NCI-H69 (cell line): ENCODE data around the gene ST6GALNAC5.
"Not testable (repeated sequence)": the region's sequence is repeated elsewhere in the genome, so short reads cannot be mapped to it uniquely, and the experiment has no call there.

Experiments
- DNase-seq: peaks from one replicate; lab custom pipeline; 2025; lab: John Stamatoyannopoulos, UW

ST6GALNAC5 gene

DNA sequence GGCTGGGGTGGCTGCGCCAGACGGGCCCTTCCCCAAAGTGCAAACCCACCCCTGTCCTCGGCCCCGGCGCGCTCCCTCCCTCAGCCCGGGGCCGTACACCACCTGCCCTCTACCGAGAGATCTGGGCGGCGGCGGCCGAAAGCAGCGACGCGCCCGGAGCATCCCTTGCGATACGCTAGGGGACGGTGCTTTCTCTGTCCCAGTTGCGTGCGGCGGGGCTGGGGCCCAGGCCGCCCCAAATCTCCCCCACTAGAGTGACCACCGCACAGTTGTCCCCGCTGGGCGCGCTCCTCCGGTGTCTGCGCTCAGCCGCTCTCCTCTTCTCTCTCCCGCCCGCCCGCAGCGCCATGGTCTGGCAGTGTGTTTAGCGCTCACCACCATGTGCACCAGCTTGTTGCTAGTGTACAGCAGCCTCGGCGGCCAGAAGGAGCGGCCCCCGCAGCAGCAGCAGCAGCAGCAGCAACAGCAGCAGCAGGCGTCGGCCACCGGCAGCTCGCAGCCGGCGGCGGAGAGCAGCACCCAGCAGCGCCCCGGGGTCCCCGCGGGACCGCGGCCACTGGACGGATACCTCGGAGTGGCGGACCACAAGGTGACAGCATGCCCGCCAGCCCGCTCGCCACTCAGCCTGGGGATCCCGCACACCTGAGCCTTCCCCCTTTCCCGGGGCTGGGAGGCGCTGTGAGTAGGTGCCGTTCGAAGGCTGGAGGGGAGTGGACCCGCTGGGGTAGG is 1.0 kb downstream of the ST6GALNAC5 start:
- peak; percentile 80 for DNase-seq

DNA sequence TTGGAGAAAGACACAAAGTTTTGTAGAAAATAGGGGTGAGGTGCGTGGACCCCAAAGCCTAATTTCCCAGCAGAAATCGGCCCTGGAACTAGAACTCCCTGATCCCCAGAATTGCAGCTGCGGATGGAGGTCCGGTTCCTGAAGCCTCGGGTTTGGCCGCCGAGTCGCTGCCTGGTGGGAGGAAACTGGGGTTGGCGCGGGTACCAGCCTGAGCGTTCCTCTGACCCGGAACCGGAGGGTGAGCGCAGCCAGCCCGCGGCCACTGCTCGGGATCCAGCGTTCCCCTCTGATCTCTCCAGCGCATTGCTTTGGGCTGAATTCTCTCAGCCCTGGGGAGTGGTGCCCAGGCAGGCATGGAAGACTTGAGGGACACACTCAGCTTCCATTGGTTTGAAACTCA is 1.6 kb downstream of the ST6GALNAC5 start:
- DNase-seq: peak; percentile 59

DNA sequence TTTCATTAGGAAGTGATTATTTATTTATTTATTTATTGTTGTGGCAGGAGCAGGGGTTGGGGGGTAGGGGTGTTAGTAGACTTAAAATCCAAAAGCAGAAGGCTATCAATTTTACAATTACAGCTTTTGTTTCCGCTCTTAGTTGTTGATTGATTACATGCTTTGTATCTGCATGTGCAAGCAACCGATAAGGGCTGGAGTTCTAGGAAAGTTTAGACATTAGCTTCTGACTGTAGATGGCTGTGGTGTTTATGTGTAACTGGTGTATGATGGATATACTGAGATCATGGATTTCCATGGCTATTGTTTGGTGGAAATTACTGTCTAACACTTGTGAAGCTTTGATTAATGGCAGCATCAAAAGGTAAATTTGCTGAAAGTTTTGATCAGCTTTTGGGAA is 2.8 kb downstream of the ST6GALNAC5 start:
- no peak for DNase-seq

DNA sequence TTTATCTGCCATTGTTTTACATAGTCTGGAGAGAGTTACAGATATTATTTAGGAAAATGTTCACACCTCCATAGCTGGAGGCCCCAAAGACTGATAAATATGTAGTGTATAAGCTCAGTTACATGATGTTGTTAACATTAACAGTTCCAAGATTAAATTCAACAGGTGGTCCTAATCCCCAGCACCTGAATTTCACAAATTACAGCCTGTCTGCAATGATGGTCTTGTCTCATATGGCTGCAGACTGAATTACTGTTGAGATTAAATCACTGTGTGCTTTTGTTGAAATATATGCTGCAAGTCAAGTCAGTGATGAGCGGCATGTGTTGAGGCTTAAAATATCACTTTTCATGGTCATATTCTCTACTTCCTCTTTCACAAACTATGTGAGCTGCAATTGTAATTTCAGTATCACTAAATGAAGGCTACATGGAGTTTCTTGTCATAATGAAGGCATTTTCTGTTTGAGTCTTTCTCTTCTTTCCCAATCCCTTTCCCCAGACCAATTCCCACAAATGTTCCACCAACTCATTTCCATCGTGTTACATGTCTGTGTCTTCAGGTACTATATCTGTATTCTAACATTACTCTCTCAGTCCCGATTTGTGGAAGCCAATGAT is 4.2 kb downstream of the ST6GALNAC5 start:
- DNase-seq: no peak

DNA sequence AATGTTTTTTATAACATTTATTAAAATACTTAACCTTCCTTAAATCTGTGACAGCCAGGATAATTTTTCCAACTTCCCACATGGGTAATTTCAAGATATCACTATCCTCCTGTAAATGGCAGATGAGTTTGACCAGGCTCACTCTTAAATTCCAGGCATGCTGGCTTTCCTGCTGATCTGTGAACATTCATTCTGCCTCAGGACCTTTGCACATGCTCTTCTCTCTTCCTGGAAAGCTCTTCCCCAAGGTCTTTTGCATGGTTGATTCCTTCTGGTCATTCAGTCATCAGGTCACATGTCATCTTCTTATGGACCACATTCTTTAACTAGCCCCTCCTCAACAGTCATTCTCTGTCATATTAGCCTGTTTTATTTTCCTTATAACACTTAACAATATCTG is 5.7 kb downstream of the ST6GALNAC5 start:
- no peak for DNase-seq

DNA sequence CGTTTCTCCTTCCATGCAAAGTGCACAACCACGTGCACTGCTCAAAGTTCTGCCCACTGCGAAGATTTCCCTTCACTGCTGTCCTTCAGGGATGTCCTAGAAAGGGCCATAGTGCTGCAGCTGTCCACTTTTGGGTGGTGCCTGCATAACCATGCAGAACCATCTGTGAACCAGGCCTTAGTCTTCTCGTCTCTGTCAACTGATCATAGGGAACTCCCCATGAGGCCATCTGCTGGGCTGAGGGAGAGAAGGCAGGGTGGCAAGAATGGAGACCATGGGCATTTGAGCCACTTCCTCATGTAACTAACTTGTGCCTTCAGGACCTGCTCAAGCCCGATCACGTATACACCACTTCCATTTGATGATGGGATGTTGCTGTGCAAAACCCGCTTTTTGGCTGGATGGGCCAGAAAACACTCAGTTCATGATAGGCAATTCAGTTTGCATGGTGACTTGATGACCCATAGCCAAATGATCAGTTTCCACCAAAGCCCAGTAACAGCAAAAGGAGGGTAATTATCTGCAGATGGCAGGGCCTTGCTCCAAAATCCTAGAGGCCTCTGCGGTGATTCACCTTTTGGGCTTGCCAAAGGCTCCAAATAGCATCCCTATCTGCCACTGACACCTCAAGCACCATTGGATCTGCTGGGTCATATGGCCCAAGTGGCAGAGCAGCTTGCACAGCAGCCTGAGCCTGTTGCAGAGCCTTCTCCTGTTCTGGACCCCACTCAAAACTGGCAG is 9.5 kb downstream of the ST6GALNAC5 start:
- no peak for DNase-seq

DNA sequence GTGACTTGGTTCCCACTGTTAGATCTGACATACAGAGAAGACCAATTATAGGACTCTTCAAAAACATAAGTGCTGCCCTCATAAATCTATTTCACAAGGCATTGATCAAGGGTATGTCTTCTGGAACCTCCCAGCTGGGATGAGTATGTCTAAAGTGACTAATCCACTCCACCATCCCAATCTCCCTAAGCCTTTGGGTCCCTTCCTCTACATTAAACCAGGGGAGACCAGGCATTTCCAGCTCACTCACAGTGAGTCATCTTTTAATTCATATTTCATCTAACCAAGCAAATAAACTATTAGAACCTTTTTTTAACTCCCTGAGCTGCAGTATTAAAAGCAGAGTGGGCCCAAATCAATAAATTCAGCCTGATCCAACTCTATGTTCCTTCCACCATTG is 11.7 kb downstream of the ST6GALNAC5 start:
- not testable (repeated sequence) for DNase-seq

DNA sequence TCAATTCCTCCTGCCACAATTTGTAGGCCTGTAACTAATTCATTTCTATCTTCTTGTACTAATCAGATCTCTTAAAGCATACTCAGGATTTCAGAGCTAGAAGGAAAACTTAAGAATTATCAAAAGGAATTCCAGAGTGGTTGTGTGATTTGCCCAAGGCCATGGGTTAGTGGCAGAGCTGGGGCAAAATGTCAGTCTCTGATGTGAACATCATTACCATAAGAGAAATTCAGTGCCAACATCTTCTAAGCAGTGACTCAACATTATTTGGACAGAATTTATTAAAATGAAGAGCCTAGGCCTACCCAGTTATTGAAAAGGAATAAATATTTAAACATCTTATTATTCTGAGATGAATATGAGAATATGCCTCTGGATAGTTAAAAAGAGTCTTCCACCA is 14.5 kb downstream of the ST6GALNAC5 start:
- no peak for DNase-seq

DNA sequence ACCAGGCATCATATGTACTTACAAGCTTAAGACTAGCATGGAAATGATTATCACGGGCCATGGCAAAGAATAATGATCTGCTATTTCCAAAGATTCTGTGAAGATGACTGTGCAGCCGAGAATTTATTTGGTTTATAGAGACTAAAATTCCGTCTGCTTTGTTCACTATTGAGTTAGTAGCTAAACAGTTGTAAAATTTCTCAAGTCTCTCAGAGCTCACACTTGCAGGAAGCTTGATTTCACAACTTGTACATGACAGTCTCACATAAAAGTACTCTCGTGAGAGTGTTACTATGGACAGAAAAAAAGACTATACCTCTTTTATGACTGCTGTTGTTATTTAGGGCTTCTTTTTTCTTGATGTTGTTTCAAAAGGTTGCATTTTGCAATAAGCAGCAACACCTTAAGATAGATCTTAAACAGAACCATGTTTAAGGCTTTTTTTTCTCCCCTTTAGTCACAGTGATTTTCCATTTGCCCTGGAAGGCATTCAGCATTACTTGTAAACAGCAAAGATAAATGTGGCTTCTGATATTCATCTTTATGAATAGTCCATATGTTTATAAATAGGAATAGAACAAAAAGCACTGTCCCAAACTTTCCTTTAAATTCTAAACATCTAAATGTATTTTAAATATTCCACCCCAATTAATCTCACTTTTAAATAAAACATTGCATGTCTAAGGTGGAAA is 24.8 kb downstream of the ST6GALNAC5 start:
- DNase-seq: no peak

DNA sequence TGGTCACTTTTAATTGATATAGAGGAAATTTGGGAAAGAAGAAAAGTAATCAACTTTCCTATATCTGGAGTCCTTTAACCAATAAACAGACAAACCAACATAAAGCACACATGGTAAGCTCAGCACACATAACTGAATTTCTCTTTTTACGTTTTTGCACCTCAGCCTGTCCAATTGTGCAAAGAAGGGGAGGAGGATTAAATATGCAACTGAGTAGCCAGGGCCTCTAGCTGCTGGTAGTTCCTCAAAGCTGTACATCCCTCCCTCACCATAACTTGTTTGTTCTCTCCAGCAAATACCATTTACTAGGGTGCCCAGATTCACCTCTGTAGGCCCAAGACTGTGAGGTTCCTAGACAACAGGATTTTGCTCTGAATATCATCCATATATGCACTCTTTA is 25.4 kb downstream of the ST6GALNAC5 start:
- no peak for DNase-seq

DNA sequence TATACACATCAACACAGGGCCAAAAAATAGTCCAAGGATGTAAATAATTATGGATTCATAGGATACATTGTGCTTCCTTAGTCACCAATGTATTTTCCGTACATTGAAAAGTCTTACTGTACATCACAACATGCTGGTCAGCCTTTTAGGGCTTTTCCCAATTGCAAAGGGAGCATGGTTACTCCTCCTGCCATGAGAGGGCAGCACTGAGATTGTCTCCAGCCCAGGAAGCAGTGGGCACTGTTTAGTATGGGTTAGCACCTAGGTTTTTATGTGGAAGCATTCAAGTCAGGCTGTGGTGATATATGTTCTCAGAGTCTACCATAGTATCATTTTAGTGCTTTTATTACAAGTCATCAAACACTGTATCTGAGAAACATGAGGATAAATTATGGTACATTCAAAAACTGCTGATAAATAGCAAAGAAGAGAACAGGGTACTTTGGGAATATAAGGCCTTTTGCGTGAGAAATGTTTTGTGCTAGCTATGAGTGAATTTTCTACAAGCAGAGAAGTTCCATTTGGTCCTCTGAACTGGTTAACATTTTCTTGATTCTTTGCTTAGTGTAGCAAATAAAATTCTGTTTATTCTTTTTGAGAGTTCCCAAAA is 34.0 kb downstream of the ST6GALNAC5 start:
- DNase-seq: peak; percentile 73

DNA sequence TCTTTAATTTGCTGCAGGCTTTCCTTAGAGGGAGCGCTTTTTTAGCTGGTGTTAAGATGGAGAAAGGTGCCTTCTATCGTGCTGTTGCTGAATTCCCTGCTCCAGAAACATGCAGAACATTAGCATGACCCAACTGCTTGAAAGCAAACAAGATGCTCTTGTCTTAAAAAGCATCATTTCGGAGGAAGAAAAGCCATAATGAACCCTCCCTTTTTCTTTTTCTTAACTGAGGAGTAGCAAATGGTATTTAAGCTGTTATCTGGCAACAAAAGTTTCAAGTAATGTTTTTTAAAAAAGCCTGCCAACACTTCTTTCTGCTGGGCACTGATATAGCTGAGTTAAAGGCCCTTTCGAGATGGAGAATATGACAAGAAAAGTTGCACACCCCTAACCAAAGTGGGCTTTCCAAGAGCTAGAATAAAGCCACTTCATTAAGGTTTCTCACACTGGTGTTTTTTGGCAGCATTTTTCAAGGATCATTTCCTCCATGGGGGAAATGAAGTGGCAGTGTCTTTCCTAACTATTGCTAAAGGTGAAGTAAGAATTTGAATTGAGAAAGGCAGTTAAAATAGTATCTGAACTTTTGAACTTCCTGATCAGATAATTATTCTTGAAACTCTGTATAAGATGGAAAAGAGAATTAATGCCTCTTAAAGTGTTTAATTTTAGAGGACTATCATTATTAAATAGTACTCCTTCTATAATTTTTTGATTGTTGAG is 38.8 kb downstream of the ST6GALNAC5 start:
- no peak for DNase-seq

DNA sequence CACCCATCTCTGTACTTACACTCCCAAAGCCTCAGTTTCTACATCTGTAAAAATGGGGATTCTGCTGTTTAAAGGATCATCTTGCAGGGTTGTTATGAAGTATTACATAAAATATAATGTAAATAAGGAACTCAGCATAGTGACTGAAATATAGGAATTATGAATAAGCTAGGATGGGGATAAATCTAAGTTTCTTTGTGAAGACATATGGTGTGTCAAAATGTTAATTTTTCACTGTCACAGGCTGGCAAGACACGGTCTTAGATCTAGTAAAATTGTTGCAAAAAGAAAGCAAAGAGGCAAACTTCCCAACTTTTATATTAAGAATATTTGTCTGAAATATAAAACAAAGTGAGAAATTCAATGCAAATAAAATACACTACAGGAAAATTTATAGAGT is 42.0 kb downstream of the ST6GALNAC5 start:
- DNase-seq: no peak

DNA sequence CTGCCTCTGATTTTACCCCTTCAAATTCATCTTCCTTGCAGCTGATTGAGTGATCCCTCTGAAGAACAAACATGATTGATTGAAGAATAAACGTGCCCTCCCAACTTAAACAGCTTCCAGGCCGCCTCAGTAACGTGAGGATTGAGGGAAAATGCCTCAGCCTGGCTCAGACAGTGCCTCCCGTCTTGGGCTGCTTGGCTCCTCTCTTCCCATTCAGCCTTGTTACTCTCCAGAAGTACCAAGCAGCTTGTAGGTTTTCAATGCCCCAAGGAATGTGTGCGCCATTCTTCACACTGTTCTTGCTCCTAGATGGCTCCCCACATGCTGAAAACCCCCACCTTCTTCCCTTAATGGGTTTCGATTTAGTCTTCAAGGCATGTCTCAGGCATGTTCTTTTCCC is 51.8 kb downstream of the ST6GALNAC5 start:
- DNase-seq: no peak

DNA sequence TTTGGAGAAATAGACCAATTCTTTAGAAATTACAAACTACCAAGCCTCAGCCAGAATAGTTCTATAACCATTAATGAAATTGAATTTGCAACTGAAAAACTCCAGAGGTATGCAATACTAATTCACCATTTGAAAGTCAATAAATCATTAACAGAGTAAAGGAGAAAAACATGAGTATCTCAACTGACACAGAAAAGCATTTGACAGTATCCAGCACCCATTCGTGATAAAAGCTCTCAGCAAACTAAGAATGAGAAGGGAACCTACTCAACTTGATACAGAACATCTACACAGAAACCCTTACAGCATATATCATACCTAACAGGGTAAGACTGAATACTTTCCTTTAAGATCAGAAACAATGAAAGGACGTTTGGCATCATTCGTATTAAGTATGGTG is 54.3 kb downstream of the ST6GALNAC5 start:
- DNase-seq: no peak

DNA sequence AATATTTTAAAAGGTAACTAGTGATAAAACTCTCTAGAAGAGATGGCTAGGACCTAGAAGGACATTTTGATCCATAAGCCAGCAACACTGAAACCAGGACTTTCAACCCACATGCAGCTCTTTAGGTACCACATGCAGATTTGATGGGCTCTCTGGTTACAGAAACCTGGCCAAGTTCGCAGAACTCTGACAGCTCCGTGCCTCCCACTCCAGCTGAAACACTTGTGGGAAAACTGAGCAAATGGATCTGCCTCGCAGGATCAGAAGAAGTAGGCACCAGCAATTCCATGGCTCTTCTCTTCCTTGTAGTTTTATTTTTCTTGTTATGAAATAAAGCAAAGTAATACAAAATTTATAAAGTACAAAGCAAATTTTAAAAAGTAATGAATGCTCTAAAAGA is 58.5 kb downstream of the ST6GALNAC5 start:
- DNase-seq: no peak

DNA sequence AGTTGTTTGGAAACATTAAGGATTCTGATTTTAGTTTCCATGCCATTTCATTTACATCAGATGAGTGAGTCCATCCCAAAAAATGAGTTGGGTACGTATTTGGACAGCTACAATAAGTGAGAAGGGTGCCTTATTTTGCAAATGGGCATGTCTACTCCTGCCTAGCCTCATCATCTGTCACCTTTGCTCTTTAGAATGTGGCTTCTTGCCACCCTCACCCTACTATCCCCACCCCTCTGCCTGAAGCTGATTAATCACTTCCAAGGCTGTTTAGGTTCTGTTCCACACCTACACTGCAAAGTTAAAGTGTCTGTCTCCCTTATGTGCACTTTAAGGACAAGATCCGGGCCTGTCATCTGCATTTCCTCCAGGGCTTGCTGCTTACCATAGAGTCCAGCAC is 61.2 kb downstream of the ST6GALNAC5 start:
- peak; percentile 43 for DNase-seq

DNA sequence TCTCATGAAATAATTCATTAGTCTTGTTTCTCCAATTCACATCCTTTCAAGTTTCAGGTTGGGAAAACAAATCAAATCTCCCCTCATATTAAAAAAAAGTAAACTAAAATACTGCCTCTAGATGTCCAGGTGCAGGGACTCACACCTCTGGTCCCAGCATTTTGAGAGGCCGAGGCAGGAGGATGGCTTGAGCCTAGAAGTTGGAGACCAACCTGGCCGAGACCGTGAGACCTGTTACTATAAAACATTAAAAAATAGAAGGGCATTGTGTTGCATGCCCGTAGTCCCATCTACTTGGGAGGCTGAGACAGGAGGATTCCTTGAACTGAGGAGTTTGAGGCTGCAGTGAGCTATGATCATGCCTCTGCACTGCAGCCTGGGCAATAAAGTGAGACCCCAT is 61.9 kb downstream of the ST6GALNAC5 start:
- DNase-seq: no peak

DNA sequence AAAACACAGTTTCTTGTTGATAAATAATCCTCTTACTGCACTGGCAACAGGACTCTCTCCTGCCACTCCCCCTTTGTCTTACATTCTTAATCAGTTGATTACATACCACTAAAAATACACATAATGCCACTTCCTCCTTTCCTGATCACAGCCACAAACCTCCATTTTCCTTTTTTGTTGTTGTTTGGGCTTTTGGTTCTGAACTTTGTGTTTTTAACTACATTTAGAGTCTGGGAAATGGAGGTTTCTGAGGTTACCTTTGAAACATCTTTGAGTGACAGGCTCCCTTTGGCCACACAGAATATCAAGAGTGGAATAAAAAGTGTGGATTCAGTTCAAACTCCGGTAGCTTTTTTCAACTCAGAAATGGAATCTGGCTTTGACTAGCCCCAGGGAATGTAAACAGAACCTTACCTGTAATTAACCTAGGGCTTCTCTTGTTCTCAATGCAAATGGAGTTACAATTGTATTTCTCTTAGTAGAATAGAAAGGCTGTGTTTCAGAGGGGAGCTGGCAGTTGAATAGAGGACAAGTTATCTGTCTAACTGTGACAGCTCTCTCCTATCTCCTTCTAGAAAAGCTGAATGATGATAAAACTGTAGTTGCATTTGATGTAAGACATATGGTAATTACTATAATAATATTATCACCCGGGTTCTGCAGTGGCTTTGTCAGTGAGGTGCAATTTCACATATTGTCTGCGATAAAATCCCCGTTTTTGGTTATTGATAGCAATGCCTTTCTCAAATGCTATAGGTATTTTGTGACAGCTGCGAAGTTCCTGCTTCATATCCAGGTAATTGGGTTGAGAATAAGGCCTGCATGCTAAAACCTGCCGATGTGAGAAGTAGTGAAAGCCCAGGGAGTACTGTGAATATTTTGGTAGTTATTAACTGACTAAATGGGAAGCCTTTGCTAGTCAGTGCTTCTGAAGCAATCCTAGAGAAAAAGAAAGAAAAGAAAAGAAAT is 66.9 kb downstream of the ST6GALNAC5 start:
- DNase-seq: peak; percentile 92

DNA sequence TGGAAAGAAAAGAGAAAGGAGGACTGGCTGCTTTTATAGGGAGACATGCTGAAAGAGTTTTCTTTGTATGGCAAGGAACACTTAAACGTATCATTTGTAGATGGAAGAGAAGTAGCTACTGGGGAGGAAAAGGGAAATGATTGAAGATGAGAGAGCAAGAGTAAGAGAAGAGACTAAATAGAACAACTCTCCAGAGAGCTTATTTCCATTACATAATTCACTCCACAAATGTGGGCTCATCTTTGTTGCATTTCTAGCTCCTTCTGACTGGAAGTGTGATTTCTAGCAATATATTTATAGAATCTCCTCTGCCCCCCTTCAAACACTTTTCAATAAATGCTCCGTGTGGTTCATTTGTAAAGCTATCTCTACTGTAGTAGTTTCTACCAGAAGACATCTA is 71.0 kb downstream of the ST6GALNAC5 start:
- DNase-seq: no peak
